HFFc6 (cell line): ENCODE measurements around the gene PNPO. TPM values are rescaled to one million over a fixed set of nuclear protein-coding genes. Genes with fewer than 3 reads are reported as not detected.
"Not testable (repeated sequence)": the region's sequence is repeated elsewhere in the genome, so short reads cannot be mapped to it uniquely, and the experiment has no call there.

Experiments used
- DNase-seq: peaks from one replicate; pipeline ENCODE4 v3.0.0-alpha.2; 2018
- H3K27ac Mint-ChIP-seq: 2 replicates; pipeline ENCODE4 v1.8.0; 2020; ENCODE audit warnings: mild to moderate bottlenecking, mixed read lengths
- H3K27me3 Mint-ChIP-seq: 2 replicates; pipeline ENCODE4 v1.8.0; 2021; ENCODE audit warnings: mild to moderate bottlenecking, moderate library complexity, mixed read lengths; ENCODE audit not compliant: insufficient read depth
- H3K36me3 Mint-ChIP-seq: 2 replicates; pipeline ENCODE4 v1.8.0; 2021; ENCODE audit warnings: low read depth, mixed read lengths
- H3K4me1 Mint-ChIP-seq: 2 replicates; pipeline ENCODE4 v1.8.0; 2020; ENCODE audit warnings: low read depth, mixed read lengths
- H3K4me3 Mint-ChIP-seq: 2 replicates; pipeline ENCODE4 v1.8.0; 2020; ENCODE audit warnings: mild to moderate bottlenecking, moderate library complexity, mixed read lengths
- H3K9me3 Mint-ChIP-seq: 2 replicates; pipeline ENCODE4 v1.8.0; 2020; ENCODE audit warnings: mild to moderate bottlenecking, mixed read lengths
- total RNA-seq, 6 experiments: library from RNA; stranded (reverse); fragmentation: NEBNext Ultra II Directional; extraction: Animal tissue kit (Norgen Biotek cat#: 25700); gene quantifications; 2 replicates in 1 of 6; 3 replicates in 5 of 6; pipeline ENCODE4 v1.2.3, GENCODE V29; 2021
- TF ChIP-seq, protein P1 (sequence below): fragments of 200-600 bp; sonication (generic); IDR thresholded peaks from 2 replicates; pipeline ENCODE4 v1.5.0; 2021; ENCODE audit warnings: antibody characterized with exemption, mild to moderate bottlenecking

PNPO gene
- total RNA-seq, 6 experiments from 2014 or later: 46.0 to 55.5 (median 51.1) TPM

DNA sequence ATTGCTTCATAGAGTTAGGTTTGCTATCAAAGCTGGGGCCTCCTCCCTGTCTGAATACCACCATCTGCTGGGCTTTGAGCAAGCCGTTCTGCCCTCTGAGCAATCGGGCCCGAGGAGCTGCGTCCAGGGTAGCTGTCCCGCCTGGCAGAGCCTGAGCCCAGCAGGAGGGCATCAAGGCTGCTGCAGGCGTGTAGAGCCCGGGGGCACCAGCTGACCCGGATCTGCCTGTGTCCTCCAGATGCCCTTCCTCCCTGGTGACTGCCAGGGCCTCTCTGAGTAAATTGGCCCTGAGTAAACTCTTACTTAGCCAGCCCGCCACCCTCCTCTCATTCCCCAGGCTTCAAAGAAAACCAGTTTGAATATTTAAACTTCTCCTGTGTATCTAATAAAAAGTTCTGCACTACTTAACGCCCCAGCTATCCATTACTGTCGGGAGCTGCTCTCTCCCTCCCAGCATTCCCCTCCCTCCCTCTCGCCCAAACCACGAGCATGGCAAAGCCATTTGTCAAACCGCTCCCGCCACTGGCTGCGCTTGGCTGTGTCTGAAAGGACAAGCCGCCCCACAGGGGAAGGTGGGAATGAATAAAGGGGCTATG, 46.0 kb downstream of the PNPO start:
- no peaks in the 10 kb centered on the region for H3K9me3 Mint-ChIP-seq
- no peaks in the 10 kb centered on the region for H3K36me3 Mint-ChIP-seq
- no peak overlapping the region for H3K4me3 Mint-ChIP-seq
- DNase-seq: no peak
- H3K4me1 Mint-ChIP-seq: peaks cover 9% of the 10 kb centered on the region; the same call in 1 of the 2 replicates
- no peak overlapping the region for H3K27ac Mint-ChIP-seq
- no peaks in the 10 kb centered on the region; the same call in 1 of the 2 replicates for H3K27me3 Mint-ChIP-seq
- TF ChIP-seq, protein P1, sequence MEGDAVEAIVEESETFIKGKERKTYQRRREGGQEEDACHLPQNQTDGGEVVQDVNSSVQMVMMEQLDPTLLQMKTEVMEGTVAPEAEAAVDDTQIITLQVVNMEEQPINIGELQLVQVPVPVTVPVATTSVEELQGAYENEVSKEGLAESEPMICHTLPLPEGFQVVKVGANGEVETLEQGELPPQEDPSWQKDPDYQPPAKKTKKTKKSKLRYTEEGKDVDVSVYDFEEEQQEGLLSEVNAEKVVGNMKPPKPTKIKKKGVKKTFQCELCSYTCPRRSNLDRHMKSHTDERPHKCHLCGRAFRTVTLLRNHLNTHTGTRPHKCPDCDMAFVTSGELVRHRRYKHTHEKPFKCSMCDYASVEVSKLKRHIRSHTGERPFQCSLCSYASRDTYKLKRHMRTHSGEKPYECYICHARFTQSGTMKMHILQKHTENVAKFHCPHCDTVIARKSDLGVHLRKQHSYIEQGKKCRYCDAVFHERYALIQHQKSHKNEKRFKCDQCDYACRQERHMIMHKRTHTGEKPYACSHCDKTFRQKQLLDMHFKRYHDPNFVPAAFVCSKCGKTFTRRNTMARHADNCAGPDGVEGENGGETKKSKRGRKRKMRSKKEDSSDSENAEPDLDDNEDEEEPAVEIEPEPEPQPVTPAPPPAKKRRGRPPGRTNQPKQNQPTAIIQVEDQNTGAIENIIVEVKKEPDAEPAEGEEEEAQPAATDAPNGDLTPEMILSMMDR: no peak

DNA sequence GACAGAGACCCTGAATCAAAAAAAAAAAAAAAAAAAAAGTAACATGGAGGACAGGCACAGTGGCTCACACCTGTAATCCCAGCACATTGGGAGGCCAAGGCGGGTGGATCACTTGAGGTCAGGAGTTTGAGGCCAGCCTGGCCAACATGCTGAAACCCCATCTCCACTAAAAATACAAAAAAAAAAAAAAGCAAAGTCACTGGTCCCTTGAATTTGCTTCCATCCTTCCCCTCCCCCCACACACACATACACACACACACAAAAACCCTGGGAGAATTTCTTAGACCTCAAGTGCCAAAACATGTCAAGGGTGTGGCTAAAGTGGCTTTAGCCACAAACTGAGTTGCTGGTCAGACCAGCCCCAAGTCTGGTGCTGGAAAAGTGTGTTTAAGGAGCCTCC, 47.1 kb downstream of the PNPO start:
- DNase-seq, H3K4me1 Mint-ChIP-seq, H3K27ac Mint-ChIP-seq, H3K36me3 Mint-ChIP-seq, H3K9me3 Mint-ChIP-seq, H3K27me3 Mint-ChIP-seq, H3K4me3 Mint-ChIP-seq: not testable (repeated sequence)

DNA sequence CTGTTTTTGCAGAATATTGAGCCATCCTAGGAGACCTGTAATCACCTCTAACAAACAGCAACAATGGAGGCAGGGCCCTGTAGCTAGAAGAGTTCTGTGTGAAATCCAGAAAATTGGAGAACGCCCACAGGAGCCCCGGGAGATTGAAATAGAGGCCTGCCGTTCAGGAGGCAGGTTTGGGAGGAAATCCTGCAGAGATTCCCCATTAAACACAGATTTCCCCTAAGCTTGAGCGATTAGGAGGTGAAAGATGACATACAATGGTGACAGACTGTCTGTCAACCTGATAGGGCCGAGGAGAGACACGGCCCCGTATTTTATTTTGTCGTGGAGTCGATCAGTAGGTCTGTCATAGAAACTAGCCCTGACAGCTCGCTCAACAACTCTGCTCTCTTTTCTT, 47.8 kb downstream of the PNPO start:
- DNase-seq: no peak
- TF ChIP-seq, protein P1: no peak

GRCh38 chr17:47989700-47990099, 48.3 kb downstream of the PNPO start:
- Mint-ChIP-seq H3K27ac (no peak overlapping the region), H3K4me1 (peaks cover 9% of the 10 kb centered on the region; the same call in 1 of the 2 replicates), H3K36me3 (no peaks in the 10 kb centered on the region), H3K4me3 (no peak overlapping the region), H3K27me3 (peaks cover 3% of the 10 kb centered on the region), H3K9me3 (no peaks in the 10 kb centered on the region)
- TF ChIP-seq, protein P1: no peak
- no peak for DNase-seq

More for the DNA sequence above, 47.8 kb downstream of the PNPO start:
- Mint-ChIP-seq H3K4me1 (peaks cover 9% of the 10 kb centered on the region; the same call in 1 of the 2 replicates), H3K27me3 (peaks cover 2% of the 10 kb centered on the region), H3K4me3 (no peak overlapping the region), H3K9me3 (no peaks in the 10 kb centered on the region), H3K27ac (no peak overlapping the region), H3K36me3 (no peaks in the 10 kb centered on the region)

- TF ChIP-seq, protein P1: no peak
- Mint-ChIP-seq H3K27ac (no peak overlapping the region), H3K4me3 (no peak overlapping the region), H3K9me3 (no peaks in the 10 kb centered on the region), H3K27me3 (peaks cover 3% of the 10 kb centered on the region), H3K4me1 (peaks cover 9% of the 10 kb centered on the region; the same call in 1 of the 2 replicates), H3K36me3 (no peaks in the 10 kb centered on the region)
- no peak for DNase-seq
Observed at GRCh38 chr17:47990962-47991731, 49.8 kb downstream of the PNPO start.

DNA sequence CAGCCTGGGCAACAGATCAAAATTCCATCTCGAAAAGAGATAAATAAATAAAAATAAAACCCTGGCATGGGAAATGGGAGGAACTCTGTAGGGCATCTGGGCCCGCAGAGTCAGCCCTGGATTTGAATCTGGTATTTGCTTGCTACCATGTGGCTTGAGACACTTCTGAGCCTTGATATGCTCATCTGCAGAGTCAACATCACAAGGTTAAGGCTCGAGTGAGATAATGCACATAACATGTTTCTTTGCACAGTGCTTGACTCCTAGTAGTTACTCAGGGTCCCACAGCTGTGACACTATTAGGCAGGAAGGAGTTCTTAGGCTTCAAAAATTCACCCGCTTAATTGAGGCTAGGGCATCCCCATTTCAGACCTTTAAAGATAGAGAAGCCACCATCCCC, 50.8 kb downstream of the PNPO start:
- no peaks in the 10 kb centered on the region for H3K36me3 Mint-ChIP-seq
- peaks cover 3% of the 10 kb centered on the region for H3K27me3 Mint-ChIP-seq
- H3K9me3 Mint-ChIP-seq: no peaks in the 10 kb centered on the region
- no peak overlapping the region for H3K27ac Mint-ChIP-seq
- DNase-seq: no peak
- TF ChIP-seq, protein P1: no peak
- H3K4me1 Mint-ChIP-seq: peaks cover 7% of the 10 kb centered on the region; the same call in 1 of the 2 replicates
- H3K4me3 Mint-ChIP-seq: no peak overlapping the region
